ENCODE results near the gene COQ8A. TPM values are rescaled to one million over a fixed set of nuclear protein-coding genes. Genes with fewer than 3 reads are reported as not detected.

The COQ8A gene
- total RNA-seq, 1 experiment from 2014 or later: 35.3 TPM

DNA sequence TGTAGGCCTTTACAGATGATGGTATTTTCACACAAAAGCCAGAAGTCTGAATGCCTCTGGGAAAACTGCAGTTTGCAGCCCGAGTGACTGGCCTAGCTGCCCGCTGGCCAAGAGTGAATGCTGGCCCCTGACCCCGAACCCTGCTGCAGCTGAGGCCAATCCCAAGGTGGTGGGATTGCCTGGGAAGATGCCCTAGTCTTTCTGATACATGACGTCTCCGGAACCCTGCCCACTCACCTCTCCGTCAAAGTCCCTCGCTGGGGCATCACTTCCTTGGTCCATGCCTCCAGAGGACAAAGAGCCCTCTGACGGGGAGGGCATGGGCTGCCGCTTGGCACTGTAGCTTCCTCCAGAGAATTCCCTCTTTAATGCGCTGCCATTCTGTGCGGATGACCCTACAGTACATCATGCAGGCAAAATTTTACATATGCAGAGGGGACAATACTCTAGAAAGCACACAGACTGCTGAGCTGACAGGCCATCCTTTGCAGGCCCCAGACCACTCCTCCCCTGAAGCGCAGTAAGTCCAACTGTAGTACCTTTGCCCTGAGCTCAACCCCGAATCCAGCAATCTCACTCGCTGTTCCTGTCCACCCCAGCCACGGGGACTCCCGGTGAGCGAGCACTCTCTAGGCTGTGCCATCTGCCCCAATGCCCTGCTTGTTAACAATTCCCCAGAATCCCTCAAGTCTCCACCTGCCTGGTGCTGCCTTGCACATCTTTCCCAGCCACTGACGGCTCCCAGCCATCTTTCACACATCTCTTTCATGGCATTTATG is 54.7 kb downstream of the COQ8A start:
- RAD21 ChIA-PET (ENCODE audit: low non-redundant PET in 1 of 2, low total read pairs in 2 of 2, uncharacterized antibody in 2 of 2, unreplicated experiment in 2 of 2): no interaction called here
- H4K20me1 ChIP-seq (ENCODE audit: insufficient read depth): no peaks in the 10 kb centered on the region
- H3K9me3 ChIP-seq (ENCODE audit: control insufficient read depth in 1 of 2, insufficient read depth in 1 of 2, low read depth in 1 of 2, low read length in 2 of 2): no peaks in the 10 kb centered on the region
- ATAC-seq (no peak), DNase-seq (ENCODE audit: low read depth, low spot score) (no peak)
- POLR2A ChIA-PET: no interaction called here
- H3K4me2 ChIP-seq (ENCODE audit: low read length): no peak overlapping the region
- no peak for TF ChIP-seq JUND (IDR thresholded peaks at IDR 0.05)
- TF ChIP-seq SIN3A (IDR thresholded peaks at IDR 0.05; ENCODE audit: low read depth): no peak
- no peak for TF ChIP-seq CBX3 (IDR thresholded peaks at IDR 0.05; ENCODE audit: low read depth)
- TF ChIP-seq EZH2phosphoT487 (IDR thresholded peaks at IDR 0.05; ENCODE audit: borderline replicate concordance): no peak
- no peak for TF ChIP-seq POLR2A (IDR thresholded peaks at IDR 0.05; ENCODE audit: borderline replicate concordance, extremely low read depth, insufficient read depth, insufficient read length)
- TF ChIP-seq, protein P1, sequence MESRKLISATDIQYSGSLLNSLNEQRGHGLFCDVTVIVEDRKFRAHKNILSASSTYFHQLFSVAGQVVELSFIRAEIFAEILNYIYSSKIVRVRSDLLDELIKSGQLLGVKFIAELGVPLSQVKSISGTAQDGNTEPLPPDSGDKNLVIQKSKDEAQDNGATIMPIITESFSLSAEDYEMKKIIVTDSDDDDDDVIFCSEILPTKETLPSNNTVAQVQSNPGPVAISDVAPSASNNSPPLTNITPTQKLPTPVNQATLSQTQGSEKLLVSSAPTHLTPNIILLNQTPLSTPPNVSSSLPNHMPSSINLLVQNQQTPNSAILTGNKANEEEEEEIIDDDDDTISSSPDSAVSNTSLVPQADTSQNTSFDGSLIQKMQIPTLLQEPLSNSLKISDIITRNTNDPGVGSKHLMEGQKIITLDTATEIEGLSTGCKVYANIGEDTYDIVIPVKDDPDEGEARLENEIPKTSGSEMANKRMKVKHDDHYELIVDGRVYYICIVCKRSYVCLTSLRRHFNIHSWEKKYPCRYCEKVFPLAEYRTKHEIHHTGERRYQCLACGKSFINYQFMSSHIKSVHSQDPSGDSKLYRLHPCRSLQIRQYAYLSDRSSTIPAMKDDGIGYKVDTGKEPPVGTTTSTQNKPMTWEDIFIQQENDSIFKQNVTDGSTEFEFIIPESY (IDR thresholded peaks at IDR 0.05; ENCODE audit: extremely low read depth, insufficient replicate concordance, low read length): no peak
- TF ChIP-seq FOSL1 (IDR thresholded peaks at IDR 0.05; ENCODE audit: low read depth): no peak
- TF ChIP-seq YY1 (IDR thresholded peaks at IDR 0.05; ENCODE audit: extremely low read depth, insufficient replicate concordance, low read depth, low read length): no peak
- TF ChIP-seq, protein P2, sequence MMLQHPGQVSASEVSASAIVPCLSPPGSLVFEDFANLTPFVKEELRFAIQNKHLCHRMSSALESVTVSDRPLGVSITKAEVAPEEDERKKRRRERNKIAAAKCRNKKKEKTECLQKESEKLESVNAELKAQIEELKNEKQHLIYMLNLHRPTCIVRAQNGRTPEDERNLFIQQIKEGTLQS (IDR thresholded peaks at IDR 0.05): no peak
- no peak for TF ChIP-seq TCF7L2 (IDR thresholded peaks at IDR 0.05; ENCODE audit: borderline replicate concordance, extremely low read depth, insufficient read depth, insufficient read length)
- TF ChIP-seq ZFX (IDR thresholded peaks at IDR 0.05): no peak
- TF ChIP-seq, protein P3, sequence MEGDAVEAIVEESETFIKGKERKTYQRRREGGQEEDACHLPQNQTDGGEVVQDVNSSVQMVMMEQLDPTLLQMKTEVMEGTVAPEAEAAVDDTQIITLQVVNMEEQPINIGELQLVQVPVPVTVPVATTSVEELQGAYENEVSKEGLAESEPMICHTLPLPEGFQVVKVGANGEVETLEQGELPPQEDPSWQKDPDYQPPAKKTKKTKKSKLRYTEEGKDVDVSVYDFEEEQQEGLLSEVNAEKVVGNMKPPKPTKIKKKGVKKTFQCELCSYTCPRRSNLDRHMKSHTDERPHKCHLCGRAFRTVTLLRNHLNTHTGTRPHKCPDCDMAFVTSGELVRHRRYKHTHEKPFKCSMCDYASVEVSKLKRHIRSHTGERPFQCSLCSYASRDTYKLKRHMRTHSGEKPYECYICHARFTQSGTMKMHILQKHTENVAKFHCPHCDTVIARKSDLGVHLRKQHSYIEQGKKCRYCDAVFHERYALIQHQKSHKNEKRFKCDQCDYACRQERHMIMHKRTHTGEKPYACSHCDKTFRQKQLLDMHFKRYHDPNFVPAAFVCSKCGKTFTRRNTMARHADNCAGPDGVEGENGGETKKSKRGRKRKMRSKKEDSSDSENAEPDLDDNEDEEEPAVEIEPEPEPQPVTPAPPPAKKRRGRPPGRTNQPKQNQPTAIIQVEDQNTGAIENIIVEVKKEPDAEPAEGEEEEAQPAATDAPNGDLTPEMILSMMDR (IDR thresholded peaks at IDR 0.05 in 2 of 3, conservative IDR thresholded peaks at IDR 0.05 in 1 of 3; ENCODE audit: borderline replicate concordance in 1 of 3, insufficient read depth in 1 of 3, low read depth in 2 of 3, low read length in 2 of 3): no peak
- TF ChIP-seq EZH2 (IDR thresholded peaks at IDR 0.05): no peak
- TF ChIP-seq RAD21 (IDR thresholded peaks at IDR 0.05; ENCODE audit: low read depth): no peak
- no peak for TF ChIP-seq ZNF274 (IDR thresholded peaks at IDR 0.05; ENCODE audit: low read depth, low read length)
- no peak for TF ChIP-seq CEBPB (IDR thresholded peaks at IDR 0.05; ENCODE audit: low read depth)
- CTCF ChIA-PET: no interaction called here
- no peaks in the 10 kb centered on the region for H3K79me2 ChIP-seq (ENCODE audit: insufficient read depth, low read length)
- no peak overlapping the region for H3K27ac ChIP-seq (ENCODE audit: low read depth, low read length)
- intact Hi-C loops (cut with micrococcal nuclease): no loop called here
- no TSS peak for BruUV-seq (replicated peaks)
- H3K9ac ChIP-seq (ENCODE audit: low read length): no peak overlapping the region
- H2AFZ ChIP-seq (ENCODE audit: low read depth, low read length, poor library complexity, severe bottlenecking): no peak overlapping the region
- no peaks in the 10 kb centered on the region for H3K27me3 ChIP-seq (ENCODE audit: insufficient read depth, low read length)
- H3K4me3 ChIP-seq (replicated peaks in 1 of 2; ENCODE audit: low read depth in 1 of 2, low read length in 2 of 2): no peak overlapping the region
- no peaks in the 10 kb centered on the region; a peak in 1 of 4 replicates for H3K36me3 ChIP-seq (ENCODE audit: control insufficient read depth in 1 of 2, insufficient read depth in 2 of 2, low read length in 2 of 2)
- H3K4me1 ChIP-seq (ENCODE audit: control insufficient read depth in 1 of 2, insufficient read depth in 2 of 2, low read length in 2 of 2): no peaks in the 10 kb centered on the region
- no peaks in the 10 kb centered on the region for H3K9me2 ChIP-seq (ENCODE audit: insufficient read depth)
